SK-N-SH (cell line): Measurements from ENCODE around the gene GALK1. TPM values are rescaled to one million over a fixed set of nuclear protein-coding genes. Genes with fewer than 3 reads are reported as not detected.

Experiments
- CTCF ChIA-PET: fragments of 300-600, 350-600 bp; formaldehyde crosslinking; extraction: SDS; loops from one replicate; lab custom pipeline; 2021; lab: Yijun Ruan, JAX
- POLR2A ChIA-PET: fragments of 350-600 bp; sonication (Branson Sonifier 250); formaldehyde crosslinking; extraction: SDS; loops from one replicate; lab custom pipeline; 2020; ENCODE audit warnings: antibody characterized with exemption, inconsistent platforms; lab: Yijun Ruan, JAX
- DNase-seq: peaks from one replicate; pipeline ENCODE4 v3.0.0; 2012
- H2AFZ ChIP-seq: fragments of 200-600 bp; sonication (generic); 2 replicates; pipeline ENCODE4 v1.8.1; 2016; ENCODE audit warnings: antibody characterized with exemption, mild to moderate bottlenecking, low read depth
- H3F3A ChIP-seq: fragments of 200-600 bp; sonication (generic); replicated peaks from 2 replicates; pipeline ENCODE3; 2016; ENCODE audit warnings: antibody characterized with exemption, mild to moderate bottlenecking; ENCODE audit not compliant: insufficient read depth
- H3K27ac ChIP-seq, 2 experiments: fragments of 200-500 bp in 1 of 2; fragments of 200-600 bp in 1 of 2; sonication (Bioruptor generic) in 1 of 2; sonication (generic), shearing (Covaris generic) in 1 of 2; 2 replicates each; pipeline versions ENCODE4 v1.5.1 to v1.6.1; 2014 to 2016; ENCODE audit warnings: low read depth in 2 of 2, inconsistent platforms in 1 of 2, low read length in 1 of 2, mild to moderate bottlenecking in 1 of 2, mixed read lengths in 1 of 2
- H3K27me3 ChIP-seq: fragments of 200-600 bp; sonication (generic), shearing (Covaris generic); 2 replicates; pipeline ENCODE4 v1.6.1; 2016; ENCODE audit warnings: mixed run types; ENCODE audit not compliant: insufficient read depth
- H3K36me3 ChIP-seq, 2 experiments: fragments of 200-500 bp in 1 of 2; fragments of 200-600 bp in 1 of 2; sonication (Bioruptor generic) in 1 of 2; sonication (generic) in 1 of 2; replicated peaks in 1 of 2; 2 replicates each; pipeline versions ENCODE3 to v1.5.1; 2014 to 2016; ENCODE audit warnings: low read length in 1 of 2, mild to moderate bottlenecking in 1 of 2; ENCODE audit not compliant: insufficient read depth in 2 of 2, control insufficient read depth in 1 of 2
- H3K4me1 ChIP-seq, 2 experiments: fragments of 200-500 bp in 1 of 2; fragments of 200-600 bp in 1 of 2; sonication (Bioruptor generic) in 1 of 2; sonication (generic), shearing (Covaris generic) in 1 of 2; 2 replicates each; pipeline versions ENCODE4 v1.5.1 to v1.6.1; 2014 to 2016; ENCODE audit warnings: low read depth in 1 of 2, low read length in 1 of 2, mixed run types in 1 of 2; ENCODE audit not compliant: insufficient read depth in 2 of 2, control insufficient read depth in 1 of 2
- H3K4me2 ChIP-seq: fragments of 200-600 bp; sonication (generic), shearing (Covaris generic); 2 replicates; pipeline ENCODE4 v1.6.1; 2017; ENCODE audit warnings: mixed run types
- H3K4me3 ChIP-seq, 2 experiments: fragments of 200-500 bp in 1 of 2; fragments of 200-600 bp in 1 of 2; sonication (Bioruptor generic) in 1 of 2; sonication (generic), shearing (Covaris generic) in 1 of 2; 2 replicates each; pipeline versions ENCODE4 v1.5.1 to v1.8.1; 2014 to 2016; ENCODE audit warnings: low read depth in 2 of 2, inconsistent platforms in 1 of 2, low read length in 1 of 2, mild to moderate bottlenecking in 1 of 2, mixed read lengths in 1 of 2, moderate library complexity in 1 of 2
- H3K79me2 ChIP-seq: fragments of 200-600 bp; sonication (generic); 2 replicates; pipeline ENCODE4 v1.8.1; 2017; ENCODE audit warnings: mild to moderate bottlenecking; ENCODE audit not compliant: insufficient read depth
- H3K9ac ChIP-seq: fragments of 200-600 bp; sonication (generic); 2 replicates; pipeline ENCODE4 v1.6.1; 2017; ENCODE audit warnings: mixed run types
- H3K9me2 ChIP-seq: fragments of 200-600 bp; sonication (generic); 2 replicates; pipeline ENCODE4 v1.6.1; 2017; ENCODE audit warnings: mixed run types
- H3K9me3 ChIP-seq: fragments of 200-600 bp; sonication (generic); 2 replicates; pipeline ENCODE4 v1.6.1; 2017; ENCODE audit warnings: mixed run types, mild to moderate bottlenecking, moderate library complexity
- H4K20me1 ChIP-seq: fragments of 200-600 bp; sonication (generic); 2 replicates; pipeline ENCODE4 v1.6.1; 2017; ENCODE audit warnings: mild to moderate bottlenecking, mixed run types; ENCODE audit not compliant: insufficient read depth
- CHD2 ChIP-seq: fragments of 150-350 bp; IDR thresholded peaks from 2 replicates; pipeline ENCODE4 v1.6.1; 2018; ENCODE audit warnings: low read length; ENCODE audit not compliant: partially characterized antibody
- CTCF ChIP-seq: fragments of 200-600 bp; sonication (generic); IDR thresholded peaks from 2 replicates; pipeline ENCODE4 v1.6.1; 2017; ENCODE audit warnings: antibody characterized with exemption, mild to moderate bottlenecking, moderate library complexity
- ELF1 ChIP-seq: IDR thresholded peaks from 2 replicates; pipeline ENCODE4 v1.4.0; 2012
- FOSL2 ChIP-seq: IDR thresholded peaks from 2 replicates; pipeline ENCODE4 v1.4.0; 2012; ENCODE audit warnings: low read depth, mild to moderate bottlenecking, moderate library complexity, borderline replicate concordance
- FOXM1 ChIP-seq: IDR thresholded peaks from 2 replicates; pipeline ENCODE4 v1.4.0; 2012; ENCODE audit warnings: low read depth, mild to moderate bottlenecking
- MAX ChIP-seq: IDR thresholded peaks from 2 replicates; pipeline ENCODE4 v1.4.0; 2012; ENCODE audit warnings: low read depth
- POLR2AphosphoS5 ChIP-seq: IDR thresholded peaks from 2 replicates; pipeline ENCODE4 v1.6.1; 2012; ENCODE audit warnings: low read depth, low read length
- RCOR1 ChIP-seq: fragments of 150-350 bp; IDR thresholded peaks from 2 replicates; pipeline ENCODE4 v1.6.1; 2017; ENCODE audit warnings: antibody characterized with exemption, low read length
- RFX5 ChIP-seq: IDR thresholded peaks from 2 replicates; pipeline ENCODE4 v1.6.1; 2012; ENCODE audit warnings: mild to moderate bottlenecking, improper control_type of control experiment, low read length
- SIN3A ChIP-seq: IDR thresholded peaks from 2 replicates; pipeline ENCODE4 v1.6.1; 2012; ENCODE audit warnings: low read depth, mild to moderate bottlenecking, low read length, moderate library complexity, borderline replicate concordance
- SMC3 ChIP-seq: IDR thresholded peaks from 2 replicates; pipeline ENCODE4 v1.6.1; 2012; ENCODE audit warnings: low read depth, low read length, improper control_type of control experiment
- TAF1 ChIP-seq: IDR thresholded peaks from 2 replicates; pipeline ENCODE4 v1.6.1; 2012; ENCODE audit warnings: low read depth, mild to moderate bottlenecking, low read length, moderate library complexity, borderline replicate concordance
- TEAD4 ChIP-seq: IDR thresholded peaks from 2 replicates; pipeline ENCODE4 v1.4.0; 2012; ENCODE audit warnings: mild to moderate bottlenecking, borderline replicate concordance; ENCODE audit not compliant: insufficient read depth
- USF1 ChIP-seq: IDR thresholded peaks from 2 replicates; pipeline ENCODE4 v1.4.0; 2012; ENCODE audit warnings: low read depth, borderline replicate concordance
- YY1 ChIP-seq: IDR thresholded peaks from 2 replicates; pipeline ENCODE4 v1.4.0; 2012; ENCODE audit warnings: low read depth, mild to moderate bottlenecking
- ZBTB33 ChIP-seq: IDR thresholded peaks from 2 replicates; pipeline ENCODE4 v1.4.0; 2012; ENCODE audit warnings: low read depth, borderline replicate concordance
- WGBS: methylation state at CpG from one replicate; pipeline ENCODE4 v1.1.6; 2017; ENCODE audit warnings: low lambda C conversion rate; 5-methylcytosine and 5-hydroxymethylcytosine counted together
- polyA plus RNA-seq, 3 experiments: library from polyadenylated mRNA; depleted of rRNA; stranded (reverse); fragments of >200 nt; gene quantifications; 2 replicates each; pipeline ENCODE4 v1.2.3, GENCODE V29; 2012

Gene GALK1
- polyA plus RNA-seq, 1 of the 3 experiments (the other 2 are of a cell fraction) = 36.5 TPM

GRCh38 chr17:75795820-75796607, 31.0 kb upstream of the GALK1 start:
- Histone ChIP-seq H3K36me3 (peaks cover 26 to 46% of the 10 kb centered on the region in 2 experiments), H3K4me1 (peaks cover 0 to 8% of the 10 kb centered on the region in 2 experiments; a peak in 1 of 4 replicates), H3K27ac (no peak overlapping the region), H3K9me3 (no peaks in the 10 kb centered on the region), H3K27me3 (no peaks in the 10 kb centered on the region), H3K9me2 (no peaks in the 10 kb centered on the region), H3F3A (peaks cover 3% of the 10 kb centered on the region), H3K4me3 (no peak overlapping the region), H3K79me2 (peaks cover 79% of the 10 kb centered on the region), H2AFZ (no peak overlapping the region), H3K4me2 (no peak overlapping the region), H3K9ac (no peak overlapping the region), H4K20me1 (no peaks in the 10 kb centered on the region)
- ChIA-PET CTCF (interaction anchor here (0.7 to 10.7 kb wide), 11 partner anchors 9 to 209 kb away, joined by 3 to 82 read pairs (median 6); partner anchors contain the start of gene GALK1), POLR2A (interaction anchor here (0.6 to 3.6 kb wide), 4 partner anchors 8 to 20 kb away, joined by 3 to 11 read pairs (median 6); partner anchors contain the start of gene UNK)
- TF ChIP-seq SMC3 (no peak), MAX (no peak), RFX5 (no peak), CTCF (no peak), TAF1 (no peak), USF1 (no peak), FOSL2 (no peak), FOXM1 (no peak)
- DNase-seq = no peak
- WGBS = 93% methylated on average over 8 of the region's 8 CpGs

GRCh38 chr17:75793460-75793859, 28.5 kb upstream of the GALK1 start:
- CTCF ChIA-PET = interaction anchor here (1.6 to 10.7 kb wide), 4 partner anchors 10 to 34 kb away, joined by 3 to 82 read pairs (median 11); partner anchors contain the start of gene GALK1
- TF ChIP-seq ELF1 (no peak), MAX (no peak), TEAD4 (no peak), SIN3A (no peak), RCOR1 (no peak), USF1 (no peak), ZBTB33 (no peak), CTCF (no peak), CHD2 (no peak), POLR2AphosphoS5 (no peak), YY1 (no peak)

More at GRCh38 chr17:75793460-75793859, 28.5 kb upstream of the GALK1 start:
- H4K20me1 ChIP-seq = no peaks in the 10 kb centered on the region
- WGBS = 89% methylated on average over 1 of the region's 1 CpG
- DNase-seq = no peak
- no peak overlapping the region for H3K27ac ChIP-seq
- H3K36me3 ChIP-seq = peaks cover 26 to 50% of the 10 kb centered on the region in 2 experiments
- no peaks in the 10 kb centered on the region for H3K9me2 ChIP-seq
- POLR2A ChIA-PET = interaction anchor here (1.4 to 3.6 kb wide), 2 partner anchors 8 to 14 kb away, joined by 4 to 11 read pairs; partner anchors contain the start of gene UNK
- no peak overlapping the region for H2AFZ ChIP-seq
- no peak overlapping the region for H3K9ac ChIP-seq
- H3K9me3 ChIP-seq = no peaks in the 10 kb centered on the region
- no peaks in the 10 kb centered on the region for H3K27me3 ChIP-seq
- no peak overlapping the region for H3K4me3 ChIP-seq
- no peak overlapping the region for H3K4me2 ChIP-seq
- peaks cover 94% of the 10 kb centered on the region for H3K79me2 ChIP-seq
- H3F3A ChIP-seq = peaks cover 3% of the 10 kb centered on the region
- peaks cover 0 to 8% of the 10 kb centered on the region in 2 experiments; a peak in 1 of 4 replicates for H3K4me1 ChIP-seq
